ENCODE measurements around the gene ARHGAP27. TPM values are rescaled to one million over a fixed set of nuclear protein-coding genes. Genes with fewer than 3 reads are reported as not detected.

Gene ARHGAP27
- total RNA-seq, 1 experiment from 2014 or later = 61.4 TPM

DNA sequence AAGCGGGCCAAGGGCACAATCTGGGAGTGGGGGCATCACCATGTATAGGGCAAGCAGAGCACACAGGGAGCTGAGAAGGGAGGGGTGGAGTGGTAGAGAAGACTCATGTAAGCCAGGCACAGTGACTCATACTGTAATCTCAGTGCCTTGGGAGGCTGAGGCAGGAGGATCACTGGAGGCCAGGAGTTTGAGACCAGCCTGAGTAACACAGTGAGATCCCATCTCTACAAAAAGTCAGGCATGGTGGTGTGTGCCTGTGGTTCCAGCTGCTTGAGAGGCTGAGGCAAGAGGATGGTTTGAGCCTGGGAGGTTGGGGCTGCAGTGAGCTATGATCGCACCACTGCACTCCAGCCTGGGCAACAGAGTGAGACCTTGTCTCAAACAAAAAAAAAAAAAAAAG lies 40.8 kb downstream of the ARHGAP27 start:
- no peak overlapping the region for H2AFZ ChIP-seq
- no peak for DNase-seq
- peaks cover 10% of the 10 kb centered on the region for H4K20me1 ChIP-seq (ENCODE audit: insufficient read depth)
- BruUV-seq (replicated peaks) = no TSS peak
- H3K27me3 ChIP-seq (ENCODE audit: insufficient read depth, low read depth) = no peaks in the 10 kb centered on the region
- H3K9me3 ChIP-seq (ENCODE audit: insufficient read depth, low read depth) = no peaks in the 10 kb centered on the region
- intact Hi-C loops (cut with micrococcal nuclease; ENCODE audit: unreplicated experiment) = no loop called here
- peaks cover 29% of the 10 kb centered on the region; the same call in 1 of the 2 replicates for H3F3A ChIP-seq (ENCODE audit: insufficient read depth, low read depth)
- ChIA-PET POLR2A (ENCODE audit: unreplicated experiment) (no interaction called here), CTCF (interaction anchor here (0.6 kb wide), 2 partner anchors 77 to 262 kb away, joined by 4 to 7 read pairs; no protein-coding TSS in a partner anchor)
- H3K4me3 ChIP-seq = no peak overlapping the region
- TF ChIP-seq, protein P1, sequence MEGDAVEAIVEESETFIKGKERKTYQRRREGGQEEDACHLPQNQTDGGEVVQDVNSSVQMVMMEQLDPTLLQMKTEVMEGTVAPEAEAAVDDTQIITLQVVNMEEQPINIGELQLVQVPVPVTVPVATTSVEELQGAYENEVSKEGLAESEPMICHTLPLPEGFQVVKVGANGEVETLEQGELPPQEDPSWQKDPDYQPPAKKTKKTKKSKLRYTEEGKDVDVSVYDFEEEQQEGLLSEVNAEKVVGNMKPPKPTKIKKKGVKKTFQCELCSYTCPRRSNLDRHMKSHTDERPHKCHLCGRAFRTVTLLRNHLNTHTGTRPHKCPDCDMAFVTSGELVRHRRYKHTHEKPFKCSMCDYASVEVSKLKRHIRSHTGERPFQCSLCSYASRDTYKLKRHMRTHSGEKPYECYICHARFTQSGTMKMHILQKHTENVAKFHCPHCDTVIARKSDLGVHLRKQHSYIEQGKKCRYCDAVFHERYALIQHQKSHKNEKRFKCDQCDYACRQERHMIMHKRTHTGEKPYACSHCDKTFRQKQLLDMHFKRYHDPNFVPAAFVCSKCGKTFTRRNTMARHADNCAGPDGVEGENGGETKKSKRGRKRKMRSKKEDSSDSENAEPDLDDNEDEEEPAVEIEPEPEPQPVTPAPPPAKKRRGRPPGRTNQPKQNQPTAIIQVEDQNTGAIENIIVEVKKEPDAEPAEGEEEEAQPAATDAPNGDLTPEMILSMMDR (conservative IDR thresholded peaks at IDR 0.05) = no peak
- TF ChIP-seq EZH2 (IDR thresholded peaks at IDR 0.05; ENCODE audit: low read depth) = no peak
- H3K79me2 ChIP-seq (ENCODE audit: low read depth) = no peaks in the 10 kb centered on the region
- 0 out of 2 replicates have a peak, but pooled peaks cover 11% of the 10 kb centered on the region for H3K36me3 ChIP-seq (ENCODE audit: low read depth)
- H3K27ac ChIP-seq = no peak overlapping the region
- no peaks in the 10 kb centered on the region for H3K4me1 ChIP-seq (replicated peaks; ENCODE audit: insufficient read depth)
- H3K4me2 ChIP-seq = no peak overlapping the region
- no peaks in the 10 kb centered on the region for H3K9me2 ChIP-seq (ENCODE audit: insufficient read depth)

DNA sequence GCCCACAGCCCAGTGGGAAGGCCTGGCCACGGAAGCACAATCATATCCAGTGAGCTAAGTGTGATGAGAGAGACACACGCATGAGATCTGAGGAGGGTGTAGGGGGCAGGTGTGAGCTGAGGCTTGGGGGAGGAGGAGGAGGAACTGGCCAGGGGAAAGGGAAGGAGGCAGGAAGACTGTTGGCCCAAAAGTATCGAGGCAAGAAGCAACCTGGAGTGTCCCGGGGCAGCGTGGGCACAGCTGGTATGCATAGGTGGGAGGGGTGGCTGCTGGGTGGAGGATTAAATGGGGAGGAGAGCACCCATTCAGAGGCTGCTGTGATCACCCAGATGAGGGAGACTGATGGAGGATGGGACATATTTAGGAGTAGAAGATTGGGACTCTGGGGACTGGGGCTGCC lies 41.4 kb downstream of the ARHGAP27 start:
- H3K27me3 ChIP-seq (ENCODE audit: insufficient read depth, low read depth) = no peaks in the 10 kb centered on the region
- 0 out of 2 replicates have a peak, but pooled peaks cover 11% of the 10 kb centered on the region for H3K36me3 ChIP-seq (ENCODE audit: low read depth)
- H3K4me1 ChIP-seq (replicated peaks; ENCODE audit: insufficient read depth) = 0 out of 2 replicates have a peak, but pooled peaks cover 3% of the 10 kb centered on the region
- peaks cover 10% of the 10 kb centered on the region for H4K20me1 ChIP-seq (ENCODE audit: insufficient read depth)
- no peak overlapping the region for H2AFZ ChIP-seq
- peaks cover 35% of the 10 kb centered on the region; the same call in 1 of the 2 replicates for H3F3A ChIP-seq (ENCODE audit: insufficient read depth, low read depth)
- TF ChIP-seq EZH2 (IDR thresholded peaks at IDR 0.05; ENCODE audit: low read depth) = no peak
- TF ChIP-seq, protein P1 (conservative IDR thresholded peaks at IDR 0.05) = no peak
- no peaks in the 10 kb centered on the region for H3K9me2 ChIP-seq (ENCODE audit: insufficient read depth)
- intact Hi-C loops (cut with micrococcal nuclease; ENCODE audit: unreplicated experiment) = no loop called here
- no peak overlapping the region for H3K27ac ChIP-seq
- no TSS peak for BruUV-seq (replicated peaks)
- CTCF ChIA-PET = no interaction called here
- H3K79me2 ChIP-seq (ENCODE audit: low read depth) = no peaks in the 10 kb centered on the region
- H3K4me3 ChIP-seq = no peak overlapping the region
- DNase-seq = no peak
- H3K9me3 ChIP-seq (ENCODE audit: insufficient read depth, low read depth) = no peaks in the 10 kb centered on the region
- POLR2A ChIA-PET (ENCODE audit: unreplicated experiment) = no interaction called here
- H3K4me2 ChIP-seq = no peak overlapping the region

DNA sequence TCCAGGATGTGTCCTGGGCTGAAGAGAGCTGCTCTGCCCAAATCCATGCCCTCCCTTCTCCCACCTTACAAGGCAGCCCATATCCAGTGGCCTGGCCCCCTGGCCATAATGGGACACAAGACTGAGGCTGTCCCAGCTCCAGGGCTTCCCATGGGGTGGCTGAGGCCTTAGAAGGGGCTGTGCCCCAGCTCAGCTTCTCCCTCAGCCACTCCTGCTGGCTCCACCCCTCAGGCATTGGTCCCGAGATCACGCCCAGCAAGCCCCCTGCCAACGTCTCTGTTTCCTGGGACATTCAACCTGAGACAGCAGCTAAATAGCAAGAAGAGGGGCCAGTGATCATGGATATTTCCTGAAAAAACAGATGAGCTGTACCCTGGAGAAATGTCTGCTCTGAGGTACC lies 43.3 kb downstream of the ARHGAP27 start:
- Histone ChIP-seq H3K4me3 (no peak overlapping the region), H3F3A (ENCODE audit: insufficient read depth, low read depth) (peaks cover 35% of the 10 kb centered on the region; the same call in 1 of the 2 replicates), H3K36me3 (ENCODE audit: low read depth) (0 out of 2 replicates have a peak, but pooled peaks cover 5% of the 10 kb centered on the region), H2AFZ (no peak overlapping the region), H3K27ac (no peak overlapping the region), H3K27me3 (ENCODE audit: insufficient read depth, low read depth) (no peaks in the 10 kb centered on the region), H4K20me1 (ENCODE audit: insufficient read depth) (peaks cover 3% of the 10 kb centered on the region; the same call in 1 of the 2 replicates), H3K9me2 (ENCODE audit: insufficient read depth) (no peaks in the 10 kb centered on the region), H3K4me1 (replicated peaks; ENCODE audit: insufficient read depth) (peaks cover 19% of the 10 kb centered on the region), H3K79me2 (ENCODE audit: low read depth) (no peaks in the 10 kb centered on the region), H3K9me3 (ENCODE audit: insufficient read depth, low read depth) (no peaks in the 10 kb centered on the region), H3K4me2 (no peak overlapping the region)
- ChIA-PET POLR2A (ENCODE audit: unreplicated experiment) (interaction anchor here (0.6 kb wide), 1 partner anchor 254 kb away, joined by 4 read pairs; the partner anchor contains the start of gene ACBD4), CTCF (no interaction called here)
- no peak for DNase-seq
- BruUV-seq (replicated peaks) = no TSS peak
- TF ChIP-seq EZH2 (IDR thresholded peaks at IDR 0.05; ENCODE audit: low read depth) = no peak
- TF ChIP-seq, protein P1 (conservative IDR thresholded peaks at IDR 0.05) = no peak
- intact Hi-C loops (cut with micrococcal nuclease; ENCODE audit: unreplicated experiment) = no loop called here

Data from PC-9 (cell line).